Caki2 (cell line): ENCODE data around the gene SH3RF1. TPM values are rescaled to one million over a fixed set of nuclear protein-coding genes. Genes with fewer than 3 reads are reported as not detected.

Experiments used
- DNase-seq: peaks from one replicate; pipeline ENCODE4 v3.0.0-alpha.2; 2015; ENCODE audit warnings: low read depth
- in situ Hi-C: cut with HindIII; loops from 2 replicates; pipeline ENCODE4 v1.10.0; 2016; ENCODE audit warnings: low sequenced_read_pairs, low pct_unique_long_range_greater_than_20kb, mixed read lengths
- total RNA-seq: library from RNA; depleted of rRNA; stranded (reverse); fragments of >200 nt; shearing (Covaris generic); gene quantifications from 2 replicates; pipeline ENCODE4 v1.2.3, GENCODE V29; 2014; ENCODE audit warnings: low replicate concordance

The SH3RF1 gene
- total RNA-seq, 1 experiment from 2014 or later: 15.3 TPM

DNA sequence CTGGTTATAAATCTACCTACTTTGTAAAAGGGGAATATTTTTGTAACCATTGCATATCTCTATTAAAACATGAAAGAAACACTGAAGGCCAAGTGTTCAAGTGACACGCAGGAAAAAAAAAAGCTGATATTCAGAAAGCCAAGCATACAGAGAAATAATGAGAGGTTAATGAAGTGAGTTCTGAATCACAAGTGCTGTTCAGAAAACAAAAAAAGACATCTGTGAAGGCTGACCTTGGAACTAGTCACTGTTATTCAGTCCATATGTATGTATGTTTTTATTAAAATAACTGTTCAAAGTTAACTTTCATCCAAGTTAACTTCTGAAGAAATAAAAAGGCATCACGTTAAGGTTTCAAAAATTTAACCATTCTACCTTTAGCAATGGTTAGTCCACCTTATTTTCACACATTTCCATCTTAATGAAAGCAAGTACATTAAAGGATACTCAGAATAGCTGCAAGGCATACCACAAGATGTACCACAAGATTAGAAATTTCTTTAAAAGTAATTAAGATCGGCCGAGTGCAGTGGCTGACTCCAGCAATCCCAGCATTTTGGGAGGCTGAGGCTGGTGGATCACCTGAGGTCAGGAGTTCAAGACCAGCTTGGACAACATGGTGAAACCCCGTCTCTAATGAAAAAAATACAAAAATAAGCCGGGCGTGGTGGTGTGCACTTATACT lies 31.4 kb downstream of the SH3RF1 start:
- DNase-seq: no peak

DNA sequence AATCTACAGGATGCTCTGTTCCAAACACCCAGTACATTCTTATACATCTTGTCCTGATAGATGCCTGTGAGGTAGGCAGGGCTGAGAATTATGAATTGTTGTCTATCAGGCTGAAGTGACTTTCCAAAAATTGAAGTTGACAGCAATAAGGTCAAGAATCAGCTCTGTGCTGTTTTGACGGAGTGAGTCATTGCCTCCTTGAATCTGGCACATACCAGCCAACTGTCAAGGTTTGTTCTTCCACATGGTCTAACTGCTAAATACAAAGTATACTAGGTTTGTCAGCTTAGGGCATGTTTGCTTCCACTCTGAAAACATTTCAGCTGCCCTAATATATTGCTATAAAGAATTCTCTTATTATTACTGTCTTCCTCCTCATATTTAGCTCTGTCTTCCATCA lies 32.3 kb downstream of the SH3RF1 start:
- in situ Hi-C loops: no loop called here
- no peak for DNase-seq

More for the DNA sequence above, 31.4 kb downstream of the SH3RF1 start:
- in situ Hi-C loops: no loop called here

DNA sequence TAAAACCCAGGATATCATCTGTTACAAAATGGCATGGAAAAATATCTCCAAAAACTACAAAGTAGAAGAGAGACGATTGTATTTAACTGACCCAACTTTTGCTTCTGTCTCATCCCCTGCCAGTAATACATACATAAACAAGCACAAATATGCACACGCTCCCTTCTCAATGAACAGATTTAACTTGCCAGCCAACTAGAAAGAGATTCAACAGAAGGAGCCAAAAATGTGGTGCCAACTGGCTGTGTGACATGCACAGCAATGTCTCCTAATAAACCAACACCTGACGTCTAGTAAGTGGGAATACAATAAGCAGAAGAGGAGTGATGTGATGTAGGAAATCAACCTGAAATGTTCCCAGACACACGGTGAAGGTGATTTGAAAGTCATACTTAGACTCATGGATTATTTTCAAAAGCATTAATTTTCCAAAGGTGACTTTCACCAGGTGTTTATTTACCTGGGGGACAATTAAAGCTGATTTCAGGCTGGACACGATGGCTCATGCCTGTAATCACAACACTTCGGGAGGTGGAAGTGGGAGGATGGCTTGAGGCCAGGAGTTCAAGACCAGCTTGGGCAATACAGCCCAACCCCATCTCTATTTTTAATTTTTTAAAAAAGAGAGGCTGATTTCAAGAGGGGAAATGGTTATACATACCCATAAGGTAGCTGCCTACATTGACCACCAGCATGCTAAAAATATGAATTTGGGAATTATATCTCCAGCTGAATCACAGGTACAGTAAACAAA lies 33.7 kb downstream of the SH3RF1 start:
- in situ Hi-C loops: no loop called here
- no peak for DNase-seq

DNA sequence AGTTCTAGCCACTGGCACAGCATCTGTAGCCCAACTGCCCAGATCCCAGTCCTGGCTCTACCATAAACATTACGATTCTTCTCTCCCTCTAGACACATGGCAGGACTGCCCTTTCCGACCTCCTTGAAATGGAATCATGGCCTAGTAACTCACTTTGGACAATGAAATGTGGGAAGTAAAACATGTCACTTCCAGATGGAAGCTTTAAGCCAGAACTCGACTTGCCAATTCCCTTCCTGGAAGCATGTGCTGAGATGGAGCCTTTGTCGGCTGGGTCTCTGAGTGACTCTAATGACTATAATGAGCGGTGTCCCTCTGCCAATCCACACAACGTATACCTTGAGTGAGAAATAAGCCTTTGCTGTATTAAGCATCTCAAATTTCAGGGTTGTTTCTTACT lies 34.7 kb downstream of the SH3RF1 start:
- in situ Hi-C loops: no loop called here
- no peak for DNase-seq

DNA sequence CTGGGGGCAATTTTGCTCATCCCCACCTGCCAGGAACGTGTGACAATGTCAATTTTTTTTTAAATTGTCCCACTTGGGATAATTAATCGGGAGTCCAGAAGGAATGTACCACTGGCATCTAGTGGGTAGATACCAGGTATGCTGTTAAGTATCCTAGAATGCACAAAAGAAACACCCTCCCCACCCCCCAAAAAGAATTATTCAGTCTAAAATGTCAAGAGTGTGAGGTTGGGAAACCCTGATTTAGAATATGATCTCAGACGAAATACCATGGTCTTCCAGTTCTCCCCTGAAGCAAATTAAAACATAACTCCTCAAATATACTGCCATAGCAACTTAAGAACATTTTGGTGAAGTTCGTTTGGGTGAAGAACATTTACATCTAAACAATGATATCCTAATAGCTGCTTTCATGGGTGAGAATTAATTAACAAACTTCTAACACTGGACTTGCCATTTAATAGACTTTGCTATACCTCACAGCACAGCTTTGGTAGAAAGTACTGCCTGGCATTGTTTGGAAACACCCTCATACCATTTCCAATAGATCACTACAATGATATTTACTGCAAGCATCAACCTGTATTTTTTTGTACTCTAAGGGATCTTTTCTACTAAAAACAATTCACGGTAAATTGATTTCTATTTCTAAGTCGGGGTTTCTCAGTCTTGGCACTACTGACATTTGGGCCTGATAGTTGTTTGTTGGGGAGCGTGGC lies 36.5 kb downstream of the SH3RF1 start:
- in situ Hi-C loops: no loop called here

DNA sequence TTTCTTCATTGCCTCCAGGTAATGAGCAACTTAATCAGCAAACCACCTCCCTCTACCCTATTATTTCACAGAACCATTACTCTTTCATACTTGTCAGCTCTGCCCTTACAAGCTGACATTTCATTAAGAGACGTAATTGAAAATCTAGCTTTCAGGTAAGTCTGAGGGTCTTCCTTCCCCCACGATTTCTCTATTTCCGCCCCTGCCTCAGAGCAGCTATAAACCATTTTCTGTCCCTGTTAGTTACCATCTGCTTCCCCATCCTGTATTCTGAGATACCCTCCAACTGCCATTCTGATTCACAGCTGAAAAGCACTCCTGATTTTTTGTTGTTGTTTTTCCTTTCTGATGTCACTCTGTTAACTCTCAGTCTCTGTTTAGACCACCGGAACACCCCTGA lies 37.1 kb downstream of the SH3RF1 start:
- no peak for DNase-seq
- in situ Hi-C loops: no loop called here

More for the DNA sequence above, 36.5 kb downstream of the SH3RF1 start:
- DNase-seq: no peak

DNA sequence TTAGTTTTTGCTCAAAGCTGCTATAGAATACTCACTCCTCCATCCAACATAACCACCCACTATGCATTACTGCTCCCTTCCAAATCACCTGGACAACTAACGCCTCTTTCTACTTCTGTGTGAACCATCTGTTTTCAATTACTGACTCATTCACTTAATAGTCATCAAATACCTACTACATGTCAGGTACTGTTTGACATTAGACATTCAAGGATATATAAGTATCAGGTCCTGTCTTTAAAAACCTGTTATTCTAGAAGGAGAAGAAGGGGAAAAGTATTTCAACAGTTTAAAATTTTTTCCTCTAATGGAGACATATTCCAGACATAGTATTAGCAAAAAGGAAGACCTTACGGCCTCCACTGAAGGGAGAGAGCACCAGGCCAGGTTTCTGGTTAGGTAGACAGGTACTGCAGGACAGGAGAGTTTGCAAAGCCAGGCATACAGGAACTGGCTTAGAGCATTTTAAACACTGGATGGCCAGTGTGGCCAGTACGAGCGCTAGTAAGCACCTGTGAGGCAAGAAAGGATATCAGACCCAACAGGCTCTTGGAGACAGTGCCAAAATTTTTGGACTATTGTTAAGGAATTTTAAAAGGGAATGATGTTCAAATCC lies 39.0 kb downstream of the SH3RF1 start:
- DNase-seq: no peak
- in situ Hi-C loops: no loop called here

DNA sequence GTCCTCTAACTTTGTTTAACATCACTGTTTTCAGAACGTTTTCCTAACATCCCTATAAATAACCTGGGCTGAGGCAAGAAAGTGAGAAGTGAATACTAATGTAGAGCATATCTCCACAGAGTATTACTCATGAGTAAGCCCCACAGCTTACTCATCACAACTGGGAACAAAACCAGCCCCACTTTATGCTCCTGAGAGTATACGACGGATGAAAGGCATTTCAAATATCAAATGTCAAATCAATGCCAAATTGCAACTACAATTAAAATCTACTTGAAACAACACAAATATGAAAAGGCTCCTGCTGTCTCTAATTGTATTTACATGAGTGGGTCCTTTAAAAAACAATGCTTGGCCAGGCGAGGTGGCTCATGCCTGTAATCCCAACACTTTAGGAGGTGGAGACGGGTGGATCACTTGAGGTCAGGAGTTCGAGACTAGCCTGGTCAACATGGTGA lies 41.2 kb downstream of the SH3RF1 start:
- peak; percentile 71 for DNase-seq
- in situ Hi-C loops: no loop called here

DNA sequence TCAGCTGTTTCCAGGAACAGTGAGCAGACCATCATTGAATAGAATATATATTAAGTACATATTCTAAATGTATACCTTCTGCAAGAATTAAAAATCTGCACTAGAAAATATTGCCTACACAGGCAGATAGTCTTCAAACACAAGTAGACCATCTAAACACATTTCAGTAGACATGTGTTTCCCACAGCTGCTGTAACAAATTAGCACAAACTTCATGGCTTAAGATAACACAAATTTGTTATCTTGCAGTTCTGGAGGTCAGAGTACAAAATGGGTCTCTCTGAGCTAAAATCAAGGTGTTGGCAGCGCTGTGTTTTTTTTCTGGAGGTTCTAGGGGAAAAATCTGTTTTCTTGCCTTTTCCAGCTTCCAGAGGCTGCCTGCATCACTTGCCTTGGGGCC lies 42.7 kb downstream of the SH3RF1 start:
- DNase-seq: no peak
- in situ Hi-C loops: no loop called here

DNA sequence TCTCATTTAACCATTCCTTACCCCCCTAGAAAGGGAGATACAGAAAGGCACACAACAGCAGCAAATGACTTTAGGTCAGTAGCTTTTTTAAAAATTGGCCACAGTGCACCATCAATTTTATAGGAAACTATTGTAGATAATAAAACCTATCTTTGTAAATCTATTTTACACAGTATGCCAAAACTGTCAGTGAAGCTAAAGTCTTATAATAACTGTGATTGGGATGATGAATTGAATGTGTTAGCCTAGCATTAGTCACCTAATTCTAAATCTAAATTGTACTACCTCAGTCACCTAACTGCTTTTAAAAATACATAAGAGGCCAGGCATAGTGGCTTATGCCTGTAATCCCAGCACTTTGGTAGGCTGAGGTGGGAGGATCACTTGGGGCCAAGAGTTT lies 44.2 kb downstream of the SH3RF1 start:
- DNase-seq: no peak
- in situ Hi-C loops: no loop called here

DNA sequence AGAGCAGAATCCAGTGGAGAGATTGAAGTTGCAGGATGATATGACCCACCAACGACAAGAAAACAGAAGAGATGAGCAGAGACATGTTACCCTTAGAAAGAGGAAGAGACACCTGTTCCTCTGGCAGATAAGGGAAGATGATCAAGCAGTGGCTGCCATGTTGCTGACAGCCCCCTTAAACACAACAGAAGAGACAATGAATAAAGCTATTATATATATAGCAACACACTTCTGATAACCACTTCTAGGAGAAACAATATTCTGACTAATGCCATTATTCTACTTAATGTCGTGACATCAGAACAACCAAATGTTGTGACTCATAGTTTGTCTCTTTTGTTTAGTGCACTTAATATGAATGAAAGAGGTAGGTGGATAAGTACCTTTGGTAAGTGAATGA lies 44.9 kb downstream of the SH3RF1 start:
- in situ Hi-C loops: no loop called here
- no peak for DNase-seq

DNA sequence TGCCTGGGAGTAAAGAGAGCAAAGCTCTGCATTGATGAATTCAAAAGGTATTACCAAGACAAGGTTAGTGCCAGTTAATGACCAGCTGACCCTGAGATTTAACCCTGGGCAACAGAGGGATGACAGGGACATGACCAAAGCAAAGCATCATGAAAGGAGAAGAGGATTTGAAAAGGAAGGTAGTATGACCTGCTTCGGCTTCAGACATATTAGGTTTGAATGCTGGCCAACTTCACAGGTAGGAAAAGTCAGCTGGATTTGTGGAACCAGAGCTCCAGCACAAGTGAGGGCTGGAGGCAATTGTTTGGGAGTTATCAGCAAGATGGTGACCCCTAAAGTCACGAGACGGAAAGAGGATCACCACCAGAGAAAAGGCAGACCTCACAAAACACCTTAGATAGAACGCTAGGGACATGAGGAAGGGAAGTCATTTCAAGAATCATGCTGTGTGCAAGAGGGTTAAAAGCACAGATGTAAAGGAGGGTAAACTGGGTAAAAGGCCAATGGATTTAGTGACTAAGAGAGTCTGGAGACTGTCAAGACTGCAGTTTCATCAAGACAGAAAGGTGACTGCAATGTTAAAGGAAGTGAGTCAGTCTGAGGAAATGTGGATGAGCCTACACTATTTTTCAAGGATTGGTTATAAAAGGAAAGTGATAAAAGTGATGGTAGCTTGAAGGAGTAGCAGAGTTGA lies 45.6 kb downstream of the SH3RF1 start:
- in situ Hi-C loops: no loop called here
- peak; percentile 84 for DNase-seq

DNA sequence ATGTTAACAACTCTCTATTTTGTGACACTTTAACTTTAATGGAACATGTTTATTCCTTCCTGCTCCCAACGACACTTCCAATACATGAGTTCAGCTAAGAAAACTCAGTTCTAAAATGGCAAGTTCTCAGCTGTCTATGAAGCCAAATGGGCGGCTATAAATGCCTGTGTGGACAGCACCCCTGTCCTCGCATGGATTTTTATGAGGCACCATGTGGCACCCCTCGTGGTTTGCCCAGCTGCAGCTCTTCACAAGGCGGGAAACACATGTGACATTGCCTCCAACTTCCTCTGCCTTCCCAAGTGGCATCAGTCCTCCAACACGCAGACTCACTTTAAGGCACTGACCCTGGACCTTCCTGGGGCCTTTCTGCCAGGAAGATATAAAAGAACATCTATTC lies 48.0 kb downstream of the SH3RF1 start:
- DNase-seq: no peak
- in situ Hi-C loops: no loop called here

DNA sequence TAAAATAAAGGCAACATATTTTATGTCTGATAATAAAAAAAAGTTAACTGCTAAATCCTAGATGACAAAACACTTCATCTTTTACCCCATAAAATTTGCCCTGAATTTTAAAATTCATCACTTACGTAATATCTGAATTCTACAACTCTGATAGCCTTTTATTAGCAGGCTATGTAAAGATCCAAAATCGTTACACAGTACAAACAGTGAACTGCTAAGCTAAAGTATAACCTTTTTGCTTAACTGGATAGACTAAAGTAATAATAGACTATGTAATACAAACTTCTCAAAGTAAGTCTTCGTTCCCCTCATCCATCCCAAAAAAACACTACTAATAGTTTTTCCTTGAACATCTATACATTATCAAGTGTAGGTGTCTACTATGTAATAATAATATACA lies 49.1 kb downstream of the SH3RF1 start:
- in situ Hi-C loops: no loop called here
- no peak for DNase-seq

DNA sequence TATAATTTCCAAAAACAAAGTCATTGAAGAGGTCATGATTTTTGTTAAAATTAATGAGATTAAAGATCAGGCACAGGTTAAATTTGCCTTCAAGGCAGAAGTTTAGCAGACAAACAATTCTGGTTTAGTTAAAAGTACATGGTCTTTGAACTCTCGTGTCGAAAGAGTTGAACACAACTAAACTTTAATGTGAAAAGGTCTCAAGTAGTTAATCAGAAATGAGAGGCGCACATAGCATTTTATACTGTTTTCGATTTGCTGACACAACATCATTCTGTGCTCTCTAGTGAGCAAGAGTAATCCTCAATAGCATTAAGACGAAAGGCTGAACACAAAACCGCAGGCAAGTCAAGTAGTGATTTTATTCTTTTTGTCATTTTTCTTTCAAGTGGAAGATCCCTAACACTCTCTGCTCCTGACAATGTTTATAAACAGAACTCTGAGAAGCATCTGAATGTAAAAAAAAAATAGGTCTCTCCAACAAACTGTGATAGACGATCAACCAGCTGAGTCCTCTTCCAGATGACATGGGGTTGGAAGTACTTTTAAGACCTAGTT lies 49.8 kb downstream of the SH3RF1 start:
- in situ Hi-C loops: no loop called here
- no peak for DNase-seq

DNA sequence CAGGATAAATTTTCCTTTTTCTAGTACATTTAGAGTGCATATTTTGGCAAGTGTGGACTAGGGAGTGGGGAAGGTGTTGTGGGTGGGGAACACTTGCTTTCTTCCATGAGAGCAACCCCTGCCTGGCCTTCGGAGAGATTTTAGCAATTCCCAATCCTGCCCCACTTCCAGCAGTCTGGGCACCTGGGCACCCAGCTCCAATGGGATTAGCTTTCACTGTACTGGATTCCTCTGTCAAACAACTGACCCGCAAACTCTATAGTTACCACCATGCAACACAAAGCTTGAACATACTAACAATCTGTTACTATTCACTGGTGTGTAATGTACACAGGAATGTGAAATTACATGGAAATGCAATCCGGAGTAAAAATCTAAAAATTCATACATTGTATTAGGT lies 50.3 kb downstream of the SH3RF1 start:
- in situ Hi-C loops: no loop called here
- DNase-seq: no peak

DNA sequence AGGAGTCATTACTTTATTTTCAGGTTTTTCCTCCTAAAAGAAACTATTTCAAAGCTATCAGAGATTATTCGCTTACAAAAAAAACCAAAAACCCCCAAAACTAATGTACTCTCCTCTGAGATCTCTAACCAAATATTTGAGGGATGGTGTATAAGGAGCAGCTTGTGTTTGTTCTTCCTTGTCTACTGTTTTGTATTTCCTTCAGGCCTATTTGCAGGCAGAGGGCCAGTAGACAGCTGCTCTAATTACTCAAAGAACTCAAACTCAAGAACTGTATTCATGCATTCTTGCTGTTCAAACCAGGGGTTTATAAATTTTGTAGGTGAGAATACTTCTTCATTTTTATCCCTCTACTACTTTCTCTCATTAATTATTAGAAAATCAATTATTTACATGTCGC lies 51.3 kb downstream of the SH3RF1 start:
- in situ Hi-C loops: no loop called here

DNA sequence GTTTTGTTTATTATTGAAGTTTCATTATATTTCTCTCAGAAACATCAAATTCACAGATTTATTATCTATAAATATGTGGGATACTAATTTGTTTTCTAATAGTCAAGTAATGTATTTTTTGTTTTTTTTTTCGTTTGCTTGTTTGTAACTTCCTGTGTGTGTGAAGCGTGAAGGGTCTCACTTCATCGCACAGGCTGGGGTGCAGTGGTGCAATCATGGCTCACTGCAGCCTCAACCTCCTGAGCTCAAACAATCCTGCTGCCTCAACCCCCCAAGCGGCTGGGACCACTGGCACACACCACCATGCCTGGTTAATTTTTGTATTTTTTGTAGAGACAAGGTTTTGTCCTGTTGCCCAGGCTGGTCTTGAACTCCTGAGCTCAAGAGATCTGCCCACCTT lies 55.1 kb downstream of the SH3RF1 start:
- in situ Hi-C loops: no loop called here
- no peak for DNase-seq

More for the DNA sequence above, 51.3 kb downstream of the SH3RF1 start:
- DNase-seq: no peak
